ACC112 (cell line): Measurements from ENCODE around the gene BRIX1.

ENCODE experiments used
- H2AFZ ChIP-seq: fragments of 200-600 bp; sonication (generic); one replicate; pipeline ENCODE4 v1.6.0; 2017; ENCODE audit warnings: antibody characterized with exemption, low read length; ENCODE audit not compliant: unreplicated experiment
- H3K27ac ChIP-seq: fragments of 200-600 bp; sonication (generic); 2 replicates; pipeline ENCODE4 v1.5.1; 2014; ENCODE audit warnings: low read depth, mild to moderate bottlenecking, antibody characterized with exemption, low read length, moderate library complexity
- H3K27me3 ChIP-seq: fragments of 200-600 bp; sonication (generic); 2 replicates; pipeline ENCODE4 v1.6.1; 2014; ENCODE audit warnings: mild to moderate bottlenecking, antibody characterized with exemption, low read length, moderate library complexity, mixed read lengths; ENCODE audit not compliant: insufficient read depth
- H3K36me3 ChIP-seq: fragments of 200-600 bp; sonication (generic); 2 replicates; pipeline ENCODE4 v1.6.1; 2016; ENCODE audit warnings: mild to moderate bottlenecking, antibody characterized with exemption, low read length, moderate library complexity, mixed read lengths; ENCODE audit not compliant: insufficient read depth
- H3K4me1 ChIP-seq: fragments of 200-600 bp; sonication (generic); one replicate; pipeline ENCODE4 v1.6.1; 2016; ENCODE audit warnings: low read length, mixed read lengths; ENCODE audit not compliant: insufficient read depth, unreplicated experiment, control insufficient read depth
- H3K4me3 ChIP-seq: fragments of 200-600 bp; sonication (generic); 2 replicates; pipeline ENCODE4 v1.5.1; 2014; ENCODE audit warnings: mild to moderate bottlenecking, low read depth, low read length
- H3K79me2 ChIP-seq: fragments of 200-600 bp; sonication (generic); one replicate; pipeline ENCODE4 v1.6.0; 2016; ENCODE audit warnings: low read length; ENCODE audit not compliant: control insufficient read depth, unreplicated experiment, insufficient read depth

BRIX1 gene

DNA sequence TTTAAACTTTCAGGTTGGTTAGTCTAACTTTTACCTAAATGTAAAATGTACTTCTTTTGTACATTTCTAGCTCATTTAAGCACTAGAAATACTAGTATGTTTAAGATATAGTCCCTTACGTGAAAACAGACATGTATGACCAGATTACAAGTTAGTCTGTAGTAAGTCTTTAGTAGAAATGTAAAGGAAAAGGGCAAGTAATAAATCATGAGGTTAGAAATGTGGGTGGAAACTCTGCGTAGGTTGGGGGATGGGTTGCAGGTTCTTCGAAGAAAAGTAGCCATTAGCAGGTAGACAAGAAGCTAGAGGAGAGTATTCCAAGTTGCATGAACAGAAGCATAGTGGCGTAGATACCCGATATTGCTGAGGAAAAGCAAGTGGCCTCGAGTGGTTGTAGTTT, 23.1 kb upstream of the BRIX1 start:
- no peaks in the 10 kb centered on the region for H3K27me3 ChIP-seq
- H2AFZ ChIP-seq, result no peak overlapping the region
- no peak overlapping the region for H3K27ac ChIP-seq
- H3K79me2 ChIP-seq, result no peaks in the 10 kb centered on the region
- H3K36me3 ChIP-seq, result no peaks in the 10 kb centered on the region
- H3K4me1 ChIP-seq, result peaks cover 5% of the 10 kb centered on the region
- H3K4me3 ChIP-seq, result no peak overlapping the region

DNA sequence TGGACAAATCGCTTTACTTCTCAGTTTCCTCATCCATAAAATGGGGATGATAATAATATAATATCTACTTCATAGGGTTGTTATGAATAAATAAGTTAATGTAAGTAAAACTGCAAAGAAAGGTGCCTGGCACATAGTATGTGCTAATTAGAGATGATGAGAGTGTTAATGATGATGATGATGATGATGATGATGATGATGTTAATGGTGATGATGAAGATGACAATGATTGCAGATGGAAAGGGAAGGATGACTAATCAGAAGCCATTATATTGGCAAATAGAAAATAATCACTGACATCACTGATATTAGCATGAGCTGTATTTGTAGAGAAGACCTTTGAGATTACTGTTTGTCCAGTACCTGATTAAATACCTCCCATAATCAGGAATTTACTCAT, 20.8 kb upstream of the BRIX1 start:
- H3K27ac ChIP-seq, result no peak overlapping the region
- no peaks in the 10 kb centered on the region for H3K27me3 ChIP-seq
- peaks cover 5% of the 10 kb centered on the region for H3K4me1 ChIP-seq
- H3K79me2 ChIP-seq, result no peaks in the 10 kb centered on the region
- no peaks in the 10 kb centered on the region for H3K36me3 ChIP-seq
- no peak overlapping the region for H3K4me3 ChIP-seq
- no peak overlapping the region for H2AFZ ChIP-seq

DNA sequence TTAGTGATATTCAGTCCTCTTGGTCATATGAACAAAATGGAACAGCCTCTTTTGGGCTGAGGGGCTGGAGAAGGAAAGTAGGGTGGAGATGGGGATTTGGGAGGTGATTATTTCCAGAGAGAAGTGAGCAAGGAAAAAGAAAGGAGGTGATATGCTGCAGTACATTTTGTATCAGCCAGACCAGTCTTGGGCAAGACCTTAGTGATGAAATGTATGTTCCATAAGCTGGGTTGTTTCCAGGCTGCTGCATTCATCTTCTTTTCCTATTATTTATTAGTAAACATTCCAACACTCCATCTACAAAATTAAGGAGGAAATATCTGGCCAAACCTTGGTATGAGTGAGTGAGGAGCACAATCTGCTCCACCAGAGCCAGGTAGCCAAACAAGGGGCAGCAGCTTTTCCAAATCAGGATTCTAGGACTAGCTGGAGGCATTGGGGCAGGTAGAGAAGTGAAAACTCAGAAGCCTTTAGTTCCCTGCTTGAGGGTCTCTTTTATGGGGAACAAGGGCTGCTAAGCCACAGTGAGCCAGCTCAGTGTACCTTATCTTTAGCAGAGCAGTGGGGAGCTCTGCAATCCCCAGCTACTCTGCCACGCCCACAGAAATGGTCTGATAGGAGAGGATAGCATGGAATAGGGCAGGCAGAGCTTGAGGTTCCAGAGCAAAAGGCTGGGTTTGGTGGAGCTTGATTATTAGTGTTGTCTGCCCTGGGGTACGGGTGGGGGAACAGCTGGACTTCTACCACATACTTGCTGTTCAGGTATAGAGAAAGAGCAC, 19.7 kb upstream of the BRIX1 start:
- Histone ChIP-seq H2AFZ (no peak overlapping the region), H3K27me3 (no peaks in the 10 kb centered on the region), H3K36me3 (no peaks in the 10 kb centered on the region), H3K4me3 (no peak overlapping the region), H3K4me1 (peaks cover 5% of the 10 kb centered on the region), H3K27ac (no peak overlapping the region), H3K79me2 (no peaks in the 10 kb centered on the region)

DNA sequence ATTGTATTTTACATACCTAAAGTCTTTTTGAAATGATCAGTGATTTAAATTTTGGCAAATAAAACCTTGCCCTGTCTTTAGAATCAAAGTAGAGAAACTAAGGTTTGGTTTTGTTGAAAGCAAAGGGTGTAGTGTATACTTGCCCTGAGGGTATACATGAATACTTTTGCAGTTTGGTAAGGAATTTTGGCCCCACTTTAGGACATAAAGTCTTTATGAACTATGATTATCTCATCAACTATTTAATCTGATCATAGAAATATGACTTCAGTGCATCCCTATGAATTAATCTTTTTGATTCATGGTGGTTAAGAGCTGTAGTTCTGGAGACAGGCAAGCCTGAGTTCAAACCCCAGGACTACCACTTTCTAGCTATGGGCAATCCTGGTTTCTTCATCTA, 17.9 kb upstream of the BRIX1 start:
- 0 out of 2 replicates have a peak, but pooled peaks cover under 1% of the 10 kb centered on the region for H3K36me3 ChIP-seq
- H3K4me3 ChIP-seq, result no peak overlapping the region
- no peaks in the 10 kb centered on the region for H3K27me3 ChIP-seq
- no peak overlapping the region for H3K27ac ChIP-seq
- no peaks in the 10 kb centered on the region for H3K79me2 ChIP-seq
- no peak overlapping the region for H2AFZ ChIP-seq
- no peaks in the 10 kb centered on the region for H3K4me1 ChIP-seq

DNA sequence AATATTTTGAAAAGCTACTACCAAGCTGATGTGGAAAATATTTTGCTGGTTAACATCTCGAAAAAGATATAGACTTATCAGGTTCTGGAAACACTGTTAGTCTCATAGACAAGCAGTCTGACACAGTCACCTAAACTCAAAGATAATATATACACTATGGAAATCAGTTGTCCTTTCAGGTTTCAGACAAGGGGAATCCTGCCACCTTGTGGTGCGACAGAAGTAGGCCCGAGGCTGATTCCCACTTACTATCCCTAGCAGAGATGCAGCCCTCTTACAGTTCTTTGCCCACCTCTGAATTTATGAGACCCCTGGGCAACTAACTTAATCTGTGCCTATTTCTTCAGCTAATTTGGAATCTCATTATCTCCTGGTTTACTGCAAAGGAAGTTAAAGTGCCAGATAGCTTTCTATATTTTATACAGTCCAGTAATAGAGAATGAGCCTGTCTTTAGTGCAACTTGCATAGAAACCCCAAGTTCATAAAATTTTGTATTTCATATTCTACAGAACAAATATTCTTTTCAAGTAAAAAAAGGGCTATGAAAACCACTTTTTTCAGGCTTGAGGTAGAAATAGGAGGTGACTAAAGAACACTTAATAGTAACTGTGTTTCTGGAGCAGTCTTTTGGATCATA, 17.1 kb upstream of the BRIX1 start:
- no peaks in the 10 kb centered on the region for H3K27me3 ChIP-seq
- 0 out of 2 replicates have a peak, but pooled peaks cover 5% of the 10 kb centered on the region for H3K36me3 ChIP-seq
- H3K4me3 ChIP-seq, result no peak overlapping the region
- no peaks in the 10 kb centered on the region for H3K4me1 ChIP-seq
- H3K79me2 ChIP-seq, result no peaks in the 10 kb centered on the region
- H2AFZ ChIP-seq, result no peak overlapping the region
- H3K27ac ChIP-seq, result no peak overlapping the region

DNA sequence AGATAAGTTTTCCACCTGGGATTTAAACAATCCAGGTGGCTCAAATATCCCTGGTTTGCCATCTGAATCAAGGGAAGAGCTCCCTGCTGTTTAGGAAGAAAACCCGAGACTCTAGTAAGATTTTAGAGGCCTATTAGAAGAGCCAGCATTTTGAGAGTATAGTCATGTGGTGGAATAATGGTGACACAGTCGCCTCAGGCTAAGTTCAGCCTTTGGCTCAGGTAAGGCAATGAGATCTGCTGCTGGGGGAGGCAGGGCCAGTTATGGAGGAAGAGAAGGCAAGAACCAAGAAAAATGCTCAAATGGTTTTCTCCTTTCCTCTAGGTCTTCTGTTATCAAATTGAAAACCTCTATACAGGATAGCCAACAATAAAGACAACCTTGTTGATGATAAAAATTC, 16.4 kb upstream of the BRIX1 start:
- Histone ChIP-seq H3K4me3 (no peak overlapping the region), H3K4me1 (no peaks in the 10 kb centered on the region), H3K27me3 (no peaks in the 10 kb centered on the region), H3K36me3 (0 out of 2 replicates have a peak, but pooled peaks cover 5% of the 10 kb centered on the region), H2AFZ (no peak overlapping the region), H3K27ac (no peak overlapping the region), H3K79me2 (no peaks in the 10 kb centered on the region)

DNA sequence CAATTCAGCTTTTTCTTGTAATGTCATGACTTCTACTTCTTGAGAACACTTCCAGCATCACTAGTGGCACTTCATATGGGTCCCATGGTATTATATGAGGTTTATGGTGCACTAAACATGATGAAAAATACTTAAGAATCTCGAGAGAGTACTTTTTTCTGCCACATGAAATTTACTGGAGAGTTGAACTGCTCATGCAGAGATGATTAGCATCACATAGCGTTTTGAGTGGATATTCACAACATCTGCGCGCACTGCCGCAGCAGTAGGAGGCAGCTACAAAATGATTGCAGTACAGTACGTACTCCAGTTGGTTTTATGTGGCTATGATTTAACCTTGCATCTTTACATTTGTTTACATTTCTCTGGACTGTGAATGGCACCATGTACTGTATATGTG, 14.9 kb upstream of the BRIX1 start:
- Histone ChIP-seq H3K27me3 (no peaks in the 10 kb centered on the region), H3K4me1 (no peaks in the 10 kb centered on the region), H2AFZ (no peak overlapping the region), H3K27ac (no peak overlapping the region), H3K4me3 (no peak overlapping the region), H3K79me2 (no peaks in the 10 kb centered on the region), H3K36me3 (peaks cover 11% of the 10 kb centered on the region; the same call in 1 of the 2 replicates)

DNA sequence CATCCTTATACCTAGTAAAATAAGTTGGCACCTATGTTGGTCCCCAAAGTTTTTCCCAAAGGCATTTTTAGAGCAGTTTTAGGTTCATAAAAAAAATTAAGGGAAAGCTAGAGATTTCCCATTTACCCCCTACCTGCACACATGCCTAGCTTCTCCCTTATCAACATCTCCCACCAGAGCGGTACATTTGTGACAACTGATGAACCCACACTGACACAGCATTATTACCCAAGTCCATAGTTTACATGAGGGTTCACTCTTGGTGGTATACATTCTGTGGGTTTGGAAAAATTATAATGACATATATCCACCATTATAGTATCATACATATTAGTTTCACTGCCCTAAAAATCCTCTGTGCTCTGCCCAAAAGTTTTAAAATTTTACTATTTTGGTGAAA, 12.3 kb upstream of the BRIX1 start:
- no peak overlapping the region for H3K4me3 ChIP-seq
- H3K79me2 ChIP-seq, result no peaks in the 10 kb centered on the region
- no peak overlapping the region for H2AFZ ChIP-seq
- H3K36me3 ChIP-seq, result peaks cover 13% of the 10 kb centered on the region
- H3K27me3 ChIP-seq, result no peaks in the 10 kb centered on the region
- H3K27ac ChIP-seq, result no peak overlapping the region
- H3K4me1 ChIP-seq, result no peaks in the 10 kb centered on the region

DNA sequence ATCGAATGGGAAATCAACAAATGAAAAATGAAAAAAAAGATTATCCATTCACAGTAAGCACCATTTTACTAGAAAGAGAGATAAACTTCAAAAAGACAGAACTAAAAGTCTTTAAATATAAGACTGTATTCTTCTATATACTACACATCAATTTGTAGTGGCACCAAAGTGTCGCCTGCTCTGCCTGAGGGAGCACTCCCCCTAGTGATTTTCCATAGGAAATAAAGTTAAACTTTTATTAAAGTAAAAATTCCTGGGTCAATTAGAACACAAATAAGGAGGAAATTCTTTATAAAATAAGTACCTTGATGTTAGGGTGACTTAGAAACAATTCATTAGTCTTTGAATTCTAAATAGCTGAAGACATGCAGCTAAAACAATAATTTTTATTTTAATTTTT, 9.9 kb upstream of the BRIX1 start:
- no peak overlapping the region for H3K27ac ChIP-seq
- H3K4me1 ChIP-seq, result no peaks in the 10 kb centered on the region
- H3K36me3 ChIP-seq, result peaks cover 32% of the 10 kb centered on the region
- H3K27me3 ChIP-seq, result no peaks in the 10 kb centered on the region
- H3K79me2 ChIP-seq, result no peaks in the 10 kb centered on the region
- H2AFZ ChIP-seq, result no peak overlapping the region
- H3K4me3 ChIP-seq, result no peak overlapping the region

DNA sequence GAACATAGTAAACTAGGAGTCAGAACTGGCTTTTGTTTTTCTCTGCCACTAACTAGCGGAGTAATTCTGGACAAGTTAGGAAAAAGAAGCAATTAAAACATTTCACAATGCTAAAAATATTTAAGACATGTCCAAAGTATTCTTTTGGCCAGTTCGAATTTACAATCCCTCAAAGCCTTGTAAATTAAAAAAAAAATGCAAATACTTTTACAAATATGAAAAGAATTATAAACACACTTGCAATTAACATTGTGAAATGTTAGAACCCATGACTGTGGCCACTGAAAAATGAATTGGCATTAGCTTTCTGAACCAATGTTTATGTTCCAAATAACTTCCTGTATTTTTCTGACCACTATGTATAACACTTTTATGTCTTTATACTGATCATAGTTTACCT, 2.4 kb upstream of the BRIX1 start:
- H3K4me1 ChIP-seq, result peaks cover 14% of the 10 kb centered on the region
- no peak overlapping the region for H2AFZ ChIP-seq
- H3K4me3 ChIP-seq, result peak overlapping the region; percentile 84
- H3K27me3 ChIP-seq, result no peaks in the 10 kb centered on the region
- H3K27ac ChIP-seq, result peak overlapping the region; percentile 17; the same call in 1 of the 2 replicates
- H3K79me2 ChIP-seq, result peaks cover 62% of the 10 kb centered on the region
- H3K36me3 ChIP-seq, result peaks cover 30% of the 10 kb centered on the region

DNA sequence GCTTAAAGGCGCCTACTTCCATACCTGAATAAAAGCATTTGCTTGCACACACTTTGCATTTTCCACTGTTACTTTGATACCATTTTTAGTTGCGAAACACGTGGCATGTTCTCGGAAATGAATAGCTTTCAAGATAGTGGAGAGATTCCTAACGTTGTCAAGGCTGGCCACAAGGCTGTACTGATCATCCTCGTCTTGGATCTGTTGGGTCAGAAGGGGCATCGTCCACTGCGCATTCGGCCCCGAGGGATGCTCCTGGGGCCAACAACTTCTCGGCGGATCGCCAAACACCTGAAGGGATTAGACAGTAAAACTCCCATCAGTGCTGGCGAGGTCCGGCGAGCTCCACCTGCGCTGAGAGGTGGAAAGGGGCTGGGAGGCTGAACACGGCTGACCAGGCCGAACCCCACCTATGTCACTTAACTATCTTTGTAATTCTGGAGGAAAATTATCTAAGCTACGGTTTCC, 806 bp upstream of the BRIX1 start:
- H3K4me3 ChIP-seq, result peak overlapping the region; percentile 84
- H3K4me1 ChIP-seq, result peaks cover 14% of the 10 kb centered on the region
- peaks cover 76% of the 10 kb centered on the region for H3K79me2 ChIP-seq
- no peaks in the 10 kb centered on the region for H3K27me3 ChIP-seq
- H3K27ac ChIP-seq, result peak overlapping the region; percentile 63
- H3K36me3 ChIP-seq, result peaks cover 22% of the 10 kb centered on the region
- H2AFZ ChIP-seq, result peak overlapping the region; percentile 69
